K562 (cell line): ENCODE data around the gene TSGA10. TPM values are rescaled to one million over a fixed set of nuclear protein-coding genes. Genes with fewer than 3 reads are reported as not detected.

ENCODE experiments used
- ATAC-seq: fragments of 200-7000 bp; cut with Tn5 transposase; 3 replicates; pipeline ENCODE4 v1.9.1; 2020; ENCODE audit warnings: moderate library complexity
- BruUV-seq: library from RNA; stranded (reverse); fragments of 400-500 nt; replicated peaks from 2 replicates; lab custom pipeline; 2021; lab: Mats Ljungman, UMichigan
- CTCF ChIA-PET: fragments of 300-600 bp; formaldehyde crosslinking; extraction: SDS; loops from one replicate; lab custom pipeline; 2021; ENCODE audit warnings: low intra/inter-chr PET ratio; lab: Yijun Ruan, JAX
- POLR2A ChIA-PET: fragments of 300-600, 350-650 bp; sonication (Branson Sonifier 250); formaldehyde crosslinking; extraction: SDS; loops from one replicate; lab custom pipeline; 2021; ENCODE audit warnings: antibody characterized with exemption, inconsistent platforms; lab: Yijun Ruan, JAX
- DNase-seq, 4 experiments: peaks; one replicate each; pipeline versions ENCODE4 v3.0.0 to v3.0.0-alpha.2; 2011 to 2018; ENCODE audit warnings: low spot score in 3 of 4, mixed read lengths in 3 of 4; ENCODE audit errors: extremely low read depth in 1 of 4
- FAIRE-seq: peaks from 2 replicates; lab custom pipeline; 2011; peaks lifted over from hg19 to GRCh38; lab: Jason Lieb, UNC
- H2AFZ ChIP-seq: 2 replicates; pipeline ENCODE4 v1.6.0; 2011; ENCODE audit warnings: low read depth, low read length, control low read depth, inconsistent platforms
- H3K27ac ChIP-seq: fragments of 200-600 bp; 3 replicates; pipeline ENCODE4 v1.8.0; 2011; ENCODE audit warnings: low read depth, mild to moderate bottlenecking, control low read depth, inconsistent platforms, low read length, moderate library complexity, mixed read lengths; ENCODE audit errors: extremely low read depth
- H3K27me3 ChIP-seq, 2 experiments: fragments of 300-600 bp in 1 of 2; 2 replicates in 1 of 2; 3 replicates in 1 of 2; pipeline versions ENCODE4 v1.6.0 to v1.8.0; 2011; ENCODE audit warnings: inconsistent platforms in 2 of 2, low read length in 2 of 2, mild to moderate bottlenecking in 1 of 2, mixed read lengths in 1 of 2, moderate library complexity in 1 of 2; ENCODE audit not compliant: control insufficient read depth in 2 of 2, insufficient read depth in 2 of 2
- H3K36me3 ChIP-seq: fragments of 300-600 bp; 3 replicates; pipeline ENCODE4 v1.8.0; 2011; ENCODE audit warnings: mild to moderate bottlenecking, low read length, inconsistent platforms; ENCODE audit not compliant: control insufficient read depth, insufficient read depth
- H3K4me1 ChIP-seq, 2 experiments: fragments of 200-600 bp in 1 of 2; replicated peaks in 1 of 2; 2 replicates in 1 of 2; 3 replicates in 1 of 2; pipeline versions ENCODE4 v1.5.1 to v1.8.0; 2011; ENCODE audit warnings: inconsistent platforms in 2 of 2, low read length in 2 of 2, mild to moderate bottlenecking in 1 of 2, mixed read lengths in 1 of 2, moderate library complexity in 1 of 2; ENCODE audit not compliant: control insufficient read depth in 2 of 2, insufficient read depth in 2 of 2
- H3K4me2 ChIP-seq: 2 replicates; pipeline ENCODE4 v1.6.1; 2011; ENCODE audit warnings: low read length, control low read depth, inconsistent platforms, mixed read lengths; ENCODE audit not compliant: insufficient read depth
- H3K4me3 ChIP-seq: fragments of 200-600 bp; sonication (generic), shearing (Covaris generic); 2 replicates; pipeline ENCODE4 v1.5.1; 2016; ENCODE audit warnings: control low read depth, inconsistent platforms
- H3K79me2 ChIP-seq: fragments of 200-600 bp; 3 replicates; pipeline ENCODE4 v1.8.0; 2011; ENCODE audit warnings: low read length, inconsistent platforms; ENCODE audit not compliant: control insufficient read depth, insufficient read depth
- H3K9ac ChIP-seq, 2 experiments: 2 replicates each; pipeline versions ENCODE4 v1.6.0 to v1.6.1; 2011; ENCODE audit warnings: low read depth in 2 of 2, low read length in 2 of 2, control low read depth in 1 of 2, inconsistent platforms in 1 of 2, mild to moderate bottlenecking in 1 of 2, mixed read lengths in 1 of 2; ENCODE audit not compliant: insufficient read depth in 1 of 2
- H3K9me1 ChIP-seq: one replicate; pipeline ENCODE4 v1.6.0; 2011; ENCODE audit warnings: inconsistent platforms, mild to moderate bottlenecking, low read length, moderate library complexity; ENCODE audit not compliant: control insufficient read depth, insufficient read depth
- H3K9me3 ChIP-seq: replicated peaks from 2 replicates; pipeline ENCODE4 v1.5.1; 2011; ENCODE audit warnings: low read depth, low read length, inconsistent platforms; ENCODE audit not compliant: control insufficient read depth, insufficient read depth
- H4K20me1 ChIP-seq: replicated peaks from 2 replicates; pipeline ENCODE4 v1.6.1; 2011; ENCODE audit warnings: low read length, inconsistent platforms, mixed read lengths; ENCODE audit not compliant: control insufficient read depth, insufficient read depth
- C11orf30 ChIP-seq: fragments of 450-650 bp; IDR thresholded peaks from 2 replicates; pipeline ENCODE4 v1.6.1; 2016; ENCODE audit warnings: low read depth, mild to moderate bottlenecking
- CBX5 ChIP-seq: IDR thresholded peaks from 2 replicates; pipeline ENCODE4 v1.6.1; 2014; ENCODE audit warnings: low read depth, borderline replicate concordance
- MAFF ChIP-seq: IDR thresholded peaks from 2 replicates; pipeline ENCODE4 v1.6.1; 2012; ENCODE audit warnings: low read length, improper control_type of control experiment
- MAFG ChIP-seq: fragments of 450-650 bp; conservative IDR thresholded peaks from 2 replicates; pipeline ENCODE4 v1.6.1; 2016; ENCODE audit warnings: missing genetic modification characterization, missing compliant biosample characterization
- RFX1 ChIP-seq: fragments of 450-650 bp; IDR thresholded peaks from 2 replicates; pipeline ENCODE4 v1.6.1; 2016; ENCODE audit warnings: mild to moderate bottlenecking, moderate library complexity
- SAFB2 ChIP-seq: fragments of 200-400 bp; formaldehyde crosslinking; IDR thresholded peaks from 2 replicates; pipeline ENCODE4 v1.6.1; 2018; ENCODE audit warnings: borderline replicate concordance, low read length, low read depth, moderate library complexity; ENCODE audit not compliant: severe bottlenecking
- TSC22D4 ChIP-seq: fragments of 450-650 bp; IDR thresholded peaks from 2 replicates; pipeline ENCODE4 v1.6.1; 2016; ENCODE audit warnings: missing genetic modification characterization, missing biosample characterization, control low read depth
- ZBTB8A ChIP-seq: fragments of 450-650 bp; IDR thresholded peaks from 2 replicates; pipeline ENCODE4 v1.6.1; 2018; ENCODE audit warnings: mild to moderate bottlenecking, moderate library complexity; ENCODE audit not compliant: partially characterized antibody
- ZKSCAN3 ChIP-seq: fragments of 250-450 bp; sonication (Bioruptor Pico); IDR thresholded peaks from 2 replicates; pipeline ENCODE4 v1.4.0; 2020
- ZNF224 ChIP-seq: sonication (generic); formaldehyde crosslinking; IDR thresholded peaks from 2 replicates; pipeline ENCODE4 v1.8.0; 2022; ENCODE audit warnings: mild to moderate bottlenecking, missing genetic modification reagents
- ZNF316 ChIP-seq: fragments of 450-650 bp; IDR thresholded peaks from 2 replicates; pipeline ENCODE4 v1.6.1; 2016
- WGBS: fragments of 100-300 bp; shearing (Covaris generic); methylation state at CpG from one replicate; pipeline ENCODE4 v1.1.6; 2016; ENCODE audit warnings: low coverage, mixed read lengths; ENCODE audit not compliant: insufficient coverage; ENCODE audit errors: missing lambda C conversion rate; 5-methylcytosine and 5-hydroxymethylcytosine counted together
- in situ Hi-C: fragments of 300-500 bp; cut with MboI; formaldehyde crosslinking; loops from 4 replicates; pipeline ENCODE4 v1.15.0; 2018; ENCODE audit warnings: inconsistent platforms, mixed read lengths
- intact Hi-C: fragments of 100-400 bp; cut with micrococcal nuclease; formaldehyde crosslinking; loops from 2 replicates; pipeline ENCODE4 v1.14.2; 2022
- polyA plus RNA-seq, 8 experiments: library from polyadenylated mRNA; depleted of rRNA in 4 of 8; stranded (reverse) in 5 of 8; unstranded in 3 of 8; fragments of >200 nt; fragmentation: Nextera tagmentation in 2 of 8; fragmentation: Illumina TruSeq in 1 of 8; extraction: Ambion mirVana in 2 of 8; extraction: Trizol in 1 of 8; gene quantifications; 2 replicates each; pipeline versions ENCODE4 v1.2.1 to v1.2.3, GENCODE V29; 2011 to 2014; ENCODE audit warnings: inconsistent platforms in 1 of 8, missing spikeins in 1 of 8
- total RNA-seq, 7 experiments: library from RNA; depleted of rRNA in 6 of 7; stranded (reverse); fragments of >200 nt in 6 of 7; fragmentation: Illumina TruSeq in 2 of 7; extraction: Trizol in 2 of 7; gene quantifications; 2 replicates each; pipeline versions ENCODE4 v1.2.1 to v1.2.3, GENCODE V29; 2011 to 2021; ENCODE audit warnings: low replicate concordance in 1 of 7
- TF ChIP-seq, protein P1 (sequence below): fragments of 450-650 bp; IDR thresholded peaks from 2 replicates; pipeline ENCODE4 v1.6.1; 2016; ENCODE audit warnings: antibody characterized with exemption
- TF ChIP-seq, protein P2 (sequence below): sonication (generic); formaldehyde crosslinking; IDR thresholded peaks from 2 replicates; pipeline ENCODE4 v1.8.0; 2023; ENCODE audit warnings: mild to moderate bottlenecking, missing genetic modification reagents

Gene TSGA10
- total and polyA plus RNA-seq, 9 of the 15 experiments (the other 6 are each of a cell fraction or from before 2014, with no cell fraction given), result 2.1 to 11.3 (median 3.2) TPM

DNA sequence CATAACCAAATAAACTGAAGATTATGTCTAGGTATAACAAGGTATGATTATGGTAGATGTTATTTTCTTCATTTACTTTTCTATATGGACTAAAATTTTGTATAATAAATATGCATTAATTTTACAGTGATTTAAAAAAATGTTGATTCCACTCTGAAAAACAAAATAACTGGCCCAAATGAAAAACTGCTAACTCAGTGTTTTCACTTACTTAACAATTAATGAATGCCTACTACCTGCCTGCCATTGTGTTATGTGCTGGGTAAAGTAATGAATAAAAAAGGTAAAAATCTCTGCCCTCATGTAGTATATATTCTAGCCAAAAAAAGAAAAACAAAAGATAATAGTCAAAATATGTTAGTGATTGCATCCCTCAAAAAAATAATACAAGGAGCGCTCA, 42.8 kb downstream of the TSGA10 start:
- ChIA-PET CTCF (no interaction called here), POLR2A (no interaction called here)
- BruUV-seq, result no TSS peak
- Histone ChIP-seq H3K4me1 (peaks cover 0 to 4% of the 10 kb centered on the region in 2 experiments; a peak in 1 of 5 replicates), H2AFZ (no peak overlapping the region), H3K36me3 (no peaks in the 10 kb centered on the region), H3K9me3 (no peaks in the 10 kb centered on the region), H3K4me3 (no peak overlapping the region), H3K4me2 (no peak overlapping the region), H3K79me2 (no peaks in the 10 kb centered on the region), H3K27ac (no peak overlapping the region), H3K27me3 (0 out of 5 replicates have a peak, but pooled peaks cover 0 to 2% of the 10 kb centered on the region in 2 experiments), H3K9ac (no peak overlapping the region), H4K20me1 (no peaks in the 10 kb centered on the region), H3K9me1 (no peaks in the 10 kb centered on the region)
- DNase-seq, result no peak
- no peak for FAIRE-seq
- in situ Hi-C loops, result no loop called here
- WGBS, result 57% methylated on average over 1 of the region's 1 CpG
- ATAC-seq, result no peak
- TF ChIP-seq CBX5 (no peak), TSC22D4 (tag) (no peak), ZBTB8A (no peak), ZKSCAN3 (no peak), MAFG (tag) (peak; percentile 59), ZNF316 (peak; percentile 81), MAFF (0 out of 2 replicates have a peak, but pooled peaks have one; percentile 43), ZNF224 (CRISPR knock-in tag) (no peak), C11orf30 (peak; percentile 55), RFX1 (no peak), SAFB2 (no peak)
- TF ChIP-seq, protein P1, sequence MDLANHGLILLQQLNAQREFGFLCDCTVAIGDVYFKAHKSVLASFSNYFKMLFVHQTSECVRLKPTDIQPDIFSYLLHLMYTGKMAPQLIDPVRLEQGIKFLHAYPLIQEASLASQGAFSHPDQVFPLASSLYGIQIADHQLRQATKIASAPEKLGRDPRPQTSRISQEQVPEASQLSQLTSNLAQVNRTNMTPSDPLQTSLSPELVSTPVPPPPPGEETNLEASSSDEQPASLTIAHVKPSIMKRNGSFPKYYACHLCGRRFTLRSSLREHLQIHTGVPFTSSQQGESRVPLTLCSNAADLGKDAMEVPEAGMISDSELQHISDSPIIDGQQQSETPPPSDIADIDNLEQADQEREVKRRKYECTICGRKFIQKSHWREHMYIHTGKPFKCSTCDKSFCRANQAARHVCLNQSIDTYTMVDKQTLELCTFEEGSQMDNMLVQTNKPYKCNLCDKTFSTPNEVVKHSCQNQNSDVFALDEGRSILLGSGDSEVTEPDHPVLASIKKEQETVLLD, result no peak
- TF ChIP-seq, protein P2, sequence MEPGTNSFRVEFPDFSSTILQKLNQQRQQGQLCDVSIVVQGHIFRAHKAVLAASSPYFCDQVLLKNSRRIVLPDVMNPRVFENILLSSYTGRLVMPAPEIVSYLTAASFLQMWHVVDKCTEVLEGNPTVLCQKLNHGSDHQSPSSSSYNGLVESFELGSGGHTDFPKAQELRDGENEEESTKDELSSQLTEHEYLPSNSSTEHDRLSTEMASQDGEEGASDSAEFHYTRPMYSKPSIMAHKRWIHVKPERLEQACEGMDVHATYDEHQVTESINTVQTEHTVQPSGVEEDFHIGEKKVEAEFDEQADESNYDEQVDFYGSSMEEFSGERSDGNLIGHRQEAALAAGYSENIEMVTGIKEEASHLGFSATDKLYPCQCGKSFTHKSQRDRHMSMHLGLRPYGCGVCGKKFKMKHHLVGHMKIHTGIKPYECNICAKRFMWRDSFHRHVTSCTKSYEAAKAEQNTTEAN (CRISPR knock-in tag), result no peak
- intact Hi-C loops, result no loop called here
